NB4 (cell line): Measurements from ENCODE around the gene BSG.

Source experiments
- CTCF ChIP-seq: IDR thresholded peaks from one replicate; pipeline ENCODE4 v1.5.1; 2012; ENCODE audit warnings: low read depth, low read length
- MAX ChIP-seq: IDR thresholded peaks from 2 replicates; pipeline ENCODE4 v1.6.1; 2011; ENCODE audit warnings: low read depth, low read length
- POLR2A ChIP-seq: IDR thresholded peaks from 2 replicates; pipeline ENCODE4 v1.6.1; 2011; ENCODE audit warnings: mild to moderate bottlenecking; ENCODE audit not compliant: insufficient read length; ENCODE audit errors: extremely low read depth

GRCh38 chr19:583968-584239, 11.5 kb downstream of the BSG start:
- TF ChIP-seq CTCF (no peak), POLR2A (no peak), MAX (no peak)
